Transverse colon (tissue), 4 donors: ENCODE data around the gene AK9. TPM values are rescaled to one million over a fixed set of nuclear protein-coding genes. Genes with fewer than 3 reads are reported as not detected.
"Not testable (repeated sequence)": the region's sequence is repeated elsewhere in the genome, so short reads cannot be mapped to it uniquely, and the experiment has no call there.

Experiments used
- DNase-seq: peaks from one replicate; pipeline ENCODE4 v3.0.0-alpha.2; 2019
- H3K27ac ChIP-seq, 4 donors: fragments of 200-600 bp; sonication (generic); 2 replicates each; pipeline ENCODE4 v1.5.1; 2016 to 2018; ENCODE audit warnings: inconsistent platforms in 4 of 4
- H3K27me3 ChIP-seq: fragments of 200-600 bp; sonication (generic); 2 replicates; pipeline ENCODE4 v1.5.1; 2017; ENCODE audit warnings: inconsistent platforms
- H3K36me3 ChIP-seq, 4 donors: fragments of 200-600 bp; sonication (generic); 2 replicates each; pipeline ENCODE4 v1.5.1; 2017 to 2019; ENCODE audit warnings: inconsistent platforms in 4 of 4
- H3K4me1 ChIP-seq, 4 donors: fragments of 200-600 bp; sonication (generic); 2 replicates each; pipeline ENCODE4 v1.5.1; 2017 to 2020; ENCODE audit warnings: inconsistent platforms in 4 of 4
- H3K4me3 ChIP-seq, 4 donors: fragments of 200-600 bp; sonication (generic); 1 replicate in 1 of 4; 2 replicates in 3 of 4; pipeline versions ENCODE4 v1.5.1 to v1.6.1; 2017 to 2019; ENCODE audit warnings: inconsistent platforms in 4 of 4
- H3K9me3 ChIP-seq, 2 donors: fragments of 200-600 bp; sonication (generic); 2 replicates each; pipeline ENCODE4 v1.5.1; 2017 to 2019; ENCODE audit warnings: inconsistent platforms in 2 of 2
- CTCF ChIP-seq, 5 experiments: fragments of 200-600 bp in 3 of 5; fragments of 450-650 bp in 2 of 5; sonication (generic) in 3 of 5; IDR thresholded peaks; 1 replicate in 2 of 5; 2 replicates in 3 of 5; pipeline ENCODE4 v1.5.1; 2016 to 2017; ENCODE audit warnings: antibody characterized with exemption in 5 of 5, inconsistent platforms in 3 of 5, mild to moderate bottlenecking in 2 of 5, moderate library complexity in 1 of 5
- EP300 ChIP-seq: sonication (generic); formaldehyde crosslinking; IDR thresholded peaks from one replicate; pipeline ENCODE4 v1.6.1; 2017; ENCODE audit warnings: antibody characterized with exemption, low read depth
- POLR2A ChIP-seq: fragments of 450-650 bp; IDR thresholded peaks from one replicate; pipeline ENCODE4 v1.6.1; 2016; ENCODE audit warnings: antibody characterized with exemption, mild to moderate bottlenecking, moderate library complexity
- POLR2AphosphoS5 ChIP-seq, 3 donors: sonication (generic); formaldehyde crosslinking; IDR thresholded peaks; one replicate each; pipeline ENCODE4 v1.6.1; 2016; ENCODE audit warnings: antibody characterized with exemption in 3 of 3
- WGBS, 2 donors: methylation state at CpG; one replicate each; pipeline ENCODE4 v1.1.5; 2018; ENCODE audit warnings: low coverage in 1 of 2; 5-methylcytosine and 5-hydroxymethylcytosine counted together
- in situ Hi-C, 4 donors: fragments of 200-750 bp; cut with MboI; loops; one replicate each; pipeline versions ENCODE4 v1.15.0 to v1.15.1; 2017; ENCODE audit warnings: low sequenced_read_pairs in 3 of 4, low pct_ligation_motif_present in 1 of 4, low pct_unique_long_range_greater_than_20kb in 1 of 4
- intact Hi-C: fragments of 100-400 bp; cut with DNase I; formaldehyde crosslinking; loops from one replicate; pipeline ENCODE4 v1.15.1; 2023; ENCODE audit warnings: low total_unique reads
- total RNA-seq, 4 donors: library from RNA; depleted of rRNA; stranded (reverse); fragments of >200 nt; gene quantifications; one replicate each; pipeline ENCODE4 v1.1.0, GENCODE V29; 2016

The AK9 gene
- total RNA-seq, 4 donors from 2014 or later = 12.0 to 32.0 (median 23.2) TPM

DNA sequence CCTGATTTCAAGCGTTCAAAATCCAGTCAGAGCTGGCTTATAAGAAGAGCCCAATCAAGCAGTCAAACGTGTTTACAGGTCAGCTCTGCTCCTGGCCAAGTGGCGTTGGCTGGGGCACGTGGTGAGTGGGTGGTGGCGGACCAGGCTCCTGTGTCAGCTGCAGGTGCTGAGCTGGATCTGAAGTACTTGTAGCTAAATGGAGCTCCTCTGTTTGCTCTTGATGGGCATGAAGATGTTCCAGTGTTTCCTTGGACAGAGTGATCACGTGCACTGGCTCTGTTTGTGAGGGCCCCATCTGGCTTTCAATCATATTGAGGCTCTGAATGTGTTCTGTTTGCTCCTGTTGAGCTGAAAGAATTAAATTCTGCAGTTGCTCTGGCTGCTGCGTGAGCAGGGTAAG, 225.2 kb downstream of the AK9 start:
- DNase-seq = no peak
- Histone ChIP-seq H3K4me3 (no peak overlapping the region), H3K27ac (peak overlapping the region; percentile 29 to 71 (median 48)), H3K36me3 (peaks cover 0 to 36% (median 8%) of the 10 kb centered on the region in 4 donors), H3K9me3 (no peaks in the 10 kb centered on the region), H3K4me1 (peaks cover 0 to 17% (median 4%) of the 10 kb centered on the region in 4 donors), H3K27me3 (no peaks in the 10 kb centered on the region)
- in situ Hi-C loops (no loop called here), intact Hi-C loops (no loop called here)
- TF ChIP-seq POLR2AphosphoS5 (IDR thresholded peaks at IDR 0.05) = no peak
- TF ChIP-seq POLR2A = no peak
- no peak for TF ChIP-seq CTCF (IDR thresholded peaks at IDR 0.05)
- TF ChIP-seq EP300 = no peak
- 70 to 74% methylated on average over 2 to 7 of the region's 7 CpGs for WGBS, 2 donors

DNA sequence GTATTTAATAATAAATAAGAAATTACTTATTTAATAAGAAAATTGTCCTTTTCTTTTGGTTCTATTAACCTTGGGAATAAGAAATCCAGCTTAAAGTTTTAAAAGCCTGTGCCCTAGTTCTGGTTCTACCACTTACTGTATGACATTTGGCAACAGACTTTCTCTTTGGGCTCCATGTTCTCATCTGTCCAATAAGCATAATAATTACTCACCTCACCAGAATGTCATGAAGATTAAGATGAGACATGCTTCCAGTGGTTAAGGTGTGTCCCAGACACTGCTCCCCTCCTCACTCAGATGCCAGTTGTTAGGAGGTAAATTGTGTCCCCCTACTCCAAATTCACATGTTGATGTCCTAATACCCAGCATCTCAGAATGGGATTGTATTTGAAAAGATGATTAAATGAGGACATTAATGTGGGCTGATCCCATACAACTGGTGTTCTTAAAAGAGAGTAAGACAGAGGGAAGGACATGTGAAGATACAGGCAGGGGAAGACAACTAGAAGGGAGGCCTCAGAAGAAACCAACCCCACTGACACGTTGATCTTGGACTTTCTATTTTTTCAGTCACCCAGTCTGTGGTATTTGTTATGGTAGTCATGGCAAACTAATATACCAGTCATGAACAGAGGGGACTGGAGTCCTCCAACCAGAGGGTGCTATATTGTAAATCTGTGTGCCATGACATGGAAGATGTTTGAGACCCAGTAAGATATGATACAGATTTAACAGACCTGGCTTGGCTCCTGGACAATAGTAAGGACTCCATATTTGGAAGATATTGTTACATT, 229.1 kb downstream of the AK9 start:
- Histone ChIP-seq H3K9me3 (no peaks in the 10 kb centered on the region), H3K4me1 (peaks cover under 1 to 21% (median 8%) of the 10 kb centered on the region in 4 donors), H3K27ac (no peak overlapping the region), H3K27me3 (no peaks in the 10 kb centered on the region), H3K4me3 (no peak overlapping the region), H3K36me3 (peaks cover 0 to 30% (median 8%) of the 10 kb centered on the region in 4 donors)
- 92% methylated on average over 1 of the region's 1 CpG; no CpG with 5 or more reads in 1 of the 2 donors for WGBS, 2 donors
- no peak for DNase-seq
- in situ Hi-C loops (no loop called here), intact Hi-C loops (no loop called here)
- TF ChIP-seq EP300 (no peak), POLR2A (no peak), POLR2AphosphoS5 (IDR thresholded peaks at IDR 0.05) (no peak)

GRCh38 chr6:109461205-109461604, 229.8 kb downstream of the AK9 start:
- H3K27ac ChIP-seq, in situ Hi-C loops, DNase-seq, H3K4me3 ChIP-seq, H3K9me3 ChIP-seq, H3K27me3 ChIP-seq, intact Hi-C loops: not testable (repeated sequence)
- Histone ChIP-seq H3K36me3 (peaks cover 0 to 30% (median 8%) of the 10 kb centered on the region in 4 donors), H3K4me1 (peaks cover 6 to 22% (median 15%) of the 10 kb centered on the region in 4 donors)
- WGBS, 2 donors = 97% methylated on average over 1 of the region's 1 CpG; no CpG with 5 or more reads in 1 of the 2 donors

- no peak for TF ChIP-seq CTCF (IDR thresholded peaks at IDR 0.05)
- TF ChIP-seq POLR2AphosphoS5 (IDR thresholded peaks at IDR 0.05) = no peak
- no peak for TF ChIP-seq POLR2A
- TF ChIP-seq EP300 = no peak
- Histone ChIP-seq H3K27ac (no peak overlapping the region), H3K36me3 (peaks cover 0 to 21% (median 4%) of the 10 kb centered on the region in 4 donors), H3K4me1 (peaks cover 6 to 24% (median 18%) of the 10 kb centered on the region in 4 donors), H3K4me3 (no peak overlapping the region), H3K9me3 (no peaks in the 10 kb centered on the region), H3K27me3 (no peaks in the 10 kb centered on the region)
- no peak for DNase-seq
- in situ Hi-C loops = no loop called here
- intact Hi-C loops = no loop called here
- WGBS, 2 donors = 75 to 84% methylated on average over 3 of the region's 3 CpGs
These were observed 230.7 kb downstream of the AK9 start for GRCh38 chr6:109460161-109460829.
